IMR-90 (cell line): ENCODE data around the gene SLCO3A1. TPM values are rescaled to one million over a fixed set of nuclear protein-coding genes. Genes with fewer than 3 reads are reported as not detected.

Experiments
- ATAC-seq: fragments of 200-7000 bp; cut with Tn5 transposase; 2 replicates; pipeline ENCODE4 v1.9.1; 2020; ENCODE audit warnings: low read depth, mild to moderate bottlenecking, moderate library complexity
- BruUV-seq: library from RNA; stranded (reverse); fragments of 400-500 nt; replicated peaks from 2 replicates; lab custom pipeline; 2021; lab: Mats Ljungman, UMichigan
- CTCF ChIA-PET: fragments of 300-600 bp; formaldehyde crosslinking; extraction: SDS; loops from one replicate; lab custom pipeline; 2021; ENCODE audit warnings: antibody characterized with exemption; lab: Yijun Ruan, JAX
- POLR2A ChIA-PET: fragments of 300-600 bp; sonication (Branson Sonifier 250); formaldehyde crosslinking; loops from one replicate; lab custom pipeline; 2022; ENCODE audit warnings: antibody characterized with exemption; ENCODE audit not compliant: unreplicated experiment; lab: Charles Lee
- DNase-seq: peaks from one replicate; pipeline ENCODE4 v3.0.0; 2013
- H2AFZ ChIP-seq: replicated peaks from 2 replicates; pipeline ENCODE3; 2013; ENCODE audit warnings: low read length, mild to moderate bottlenecking; ENCODE audit not compliant: poor library complexity
- H2AK5ac ChIP-seq: 2 replicates; pipeline ENCODE4 v1.6.1; 2013; ENCODE audit warnings: low read depth, low read length, inconsistent platforms
- H2AK9ac ChIP-seq: replicated peaks from 2 replicates; pipeline ENCODE3; 2013; ENCODE audit warnings: mild to moderate bottlenecking, low read depth, low read length, moderate library complexity; ENCODE audit not compliant: poor library complexity
- H2BK120ac ChIP-seq: 2 replicates; pipeline ENCODE4 v1.6.1; 2013; ENCODE audit warnings: low read depth, low read length, inconsistent platforms
- H2BK15ac ChIP-seq: 3 replicates; pipeline ENCODE4 v1.6.1; 2013; ENCODE audit warnings: low read depth, low read length, inconsistent platforms
- H2BK20ac ChIP-seq: 2 replicates; pipeline ENCODE4 v1.6.1; 2013; ENCODE audit warnings: low read depth, mild to moderate bottlenecking, inconsistent platforms, low read length, moderate library complexity
- H2BK5ac ChIP-seq: 2 replicates; pipeline ENCODE4 v1.6.1; 2013; ENCODE audit warnings: mild to moderate bottlenecking, low read depth, low read length, inconsistent platforms; ENCODE audit not compliant: poor library complexity, severe bottlenecking
- H3K14ac ChIP-seq: replicated peaks from 2 replicates; pipeline ENCODE4 v1.6.1; 2013; ENCODE audit warnings: low read depth, low read length, inconsistent platforms
- H3K18ac ChIP-seq: 2 replicates; pipeline ENCODE4 v1.6.1; 2013; ENCODE audit warnings: low read depth, low read length, control low read depth
- H3K23ac ChIP-seq: 2 replicates; pipeline ENCODE4 v1.6.1; 2013; ENCODE audit warnings: low read depth, low read length, inconsistent platforms
- H3K27ac ChIP-seq: 2 replicates; pipeline ENCODE4 v1.5.1; 2013; ENCODE audit warnings: mild to moderate bottlenecking, control low read depth, low read length; ENCODE audit not compliant: insufficient read depth
- H3K27me3 ChIP-seq: 2 replicates; pipeline ENCODE4 v1.6.1; 2013; ENCODE audit warnings: low read length; ENCODE audit not compliant: control insufficient read depth, insufficient read depth
- H3K36me3 ChIP-seq: 2 replicates; pipeline ENCODE4 v1.6.1; 2013; ENCODE audit warnings: low read length, mixed read lengths; ENCODE audit not compliant: control insufficient read depth, insufficient read depth
- H3K4ac ChIP-seq: 2 replicates; pipeline ENCODE4 v1.6.1; 2013; ENCODE audit warnings: low read depth, low read length, inconsistent platforms
- H3K4me1 ChIP-seq: 2 replicates; pipeline ENCODE4 v1.6.1; 2013; ENCODE audit warnings: low read length, mixed read lengths; ENCODE audit not compliant: control insufficient read depth, insufficient read depth
- H3K4me2 ChIP-seq: 2 replicates; pipeline ENCODE4 v1.6.1; 2013; ENCODE audit warnings: low read depth, mild to moderate bottlenecking, control low read depth, low read length, moderate library complexity
- H3K4me3 ChIP-seq: 2 replicates; pipeline ENCODE4 v1.5.1; 2013; ENCODE audit warnings: low read depth, mild to moderate bottlenecking, control low read depth, low read length, moderate library complexity; ENCODE audit not compliant: insufficient read depth
- H3K56ac ChIP-seq: 2 replicates; pipeline ENCODE4 v1.6.1; 2013; ENCODE audit warnings: low read length, inconsistent platforms; ENCODE audit not compliant: insufficient read depth; ENCODE audit errors: extremely low read depth
- H3K79me1 ChIP-seq, 2 experiments: 2 replicates each; pipeline ENCODE4 v1.6.1; 2013; ENCODE audit warnings: low read length in 2 of 2, inconsistent platforms in 1 of 2, low read depth in 1 of 2
- H3K9ac ChIP-seq: 2 replicates; pipeline ENCODE4 v1.6.1; 2013; ENCODE audit warnings: low read depth, low read length, control low read depth
- H3K9me1 ChIP-seq: 2 replicates; pipeline ENCODE4 v1.6.1; 2013; ENCODE audit warnings: low read length, inconsistent platforms; ENCODE audit not compliant: insufficient read depth
- H3K9me3 ChIP-seq: 2 replicates; pipeline ENCODE4 v1.6.1; 2013; ENCODE audit warnings: low read length; ENCODE audit not compliant: control insufficient read depth, insufficient read depth
- H4K20me1 ChIP-seq: 2 replicates; pipeline ENCODE4 v1.6.1; 2013; ENCODE audit warnings: low read length, inconsistent platforms; ENCODE audit not compliant: insufficient read depth
- H4K5ac ChIP-seq: 2 replicates; pipeline ENCODE4 v1.6.1; 2013; ENCODE audit warnings: mild to moderate bottlenecking, low read depth, low read length, control low read depth
- H4K8ac ChIP-seq, 2 experiments: 2 replicates each; pipeline ENCODE4 v1.6.1; 2013; ENCODE audit warnings: low read depth in 2 of 2, low read length in 2 of 2, control low read depth in 1 of 2, inconsistent platforms in 1 of 2
- H4K91ac ChIP-seq: 2 replicates; pipeline ENCODE4 v1.6.1; 2013; ENCODE audit warnings: low read depth, low read length, inconsistent platforms; ENCODE audit not compliant: insufficient read depth
- BHLHE40 ChIP-seq: fragments of 150-350 bp; IDR thresholded peaks from 2 replicates; pipeline ENCODE4 v1.6.1; 2016; ENCODE audit warnings: mild to moderate bottlenecking, low read depth, low read length
- CEBPB ChIP-seq: IDR thresholded peaks from 2 replicates; pipeline ENCODE4 v1.6.1; 2012; ENCODE audit warnings: low read depth, low read length, improper control_type of control experiment
- CHD1 ChIP-seq: IDR thresholded peaks from 2 replicates; pipeline ENCODE4 v1.6.1; 2012; ENCODE audit warnings: low read depth, low read length, improper control_type of control experiment
- ELK1 ChIP-seq: fragments of 150-350 bp; IDR thresholded peaks from 2 replicates; pipeline ENCODE4 v1.6.1; 2016; ENCODE audit warnings: low read depth, mild to moderate bottlenecking, low read length, moderate library complexity, borderline replicate concordance
- FOS ChIP-seq: fragments of 150-350 bp; IDR thresholded peaks from 2 replicates; pipeline ENCODE4 v1.6.1; 2016; ENCODE audit warnings: low read depth, low read length
- MAFK ChIP-seq: IDR thresholded peaks from 2 replicates; pipeline ENCODE4 v1.6.1; 2012; ENCODE audit warnings: low read depth, low read length, improper control_type of control experiment
- NFE2L2 ChIP-seq: fragments of 150-350 bp; IDR thresholded peaks from 2 replicates; pipeline ENCODE4 v1.6.1; 2016; ENCODE audit warnings: low read depth, mild to moderate bottlenecking, low read length
- POLR2A ChIP-seq: IDR thresholded peaks from 2 replicates; pipeline ENCODE4 v1.6.1; 2012; ENCODE audit warnings: mild to moderate bottlenecking, low read depth, low read length
- RFX5 ChIP-seq: IDR thresholded peaks from 2 replicates; pipeline ENCODE4 v1.8.0; 2012; ENCODE audit warnings: low read depth, mild to moderate bottlenecking, low read length, moderate library complexity
- SMC3 ChIP-seq: fragments of 150-350 bp; IDR thresholded peaks from 2 replicates; pipeline ENCODE4 v1.6.1; 2016; ENCODE audit warnings: low read depth, mild to moderate bottlenecking, antibody characterized with exemption, low read length, moderate library complexity
- whole genome bisulfite sequencing, 2 experiments: methylation state at CpG; one replicate each; pipeline versions ENCODE4 v1.1.5 to v1.1.7; 2013; ENCODE audit warnings: missing lambda C conversion rate in 2 of 2; ENCODE audit not compliant: insufficient read length in 1 of 2; ENCODE audit errors: extremely low coverage in 2 of 2; 5-methylcytosine and 5-hydroxymethylcytosine counted together
- dilution Hi-C: fragments of 300-500 bp; cut with HindIII; formaldehyde crosslinking; loops from one replicate; pipeline ENCODE4 v1.14.3; 2018; ENCODE audit warnings: low sequenced_read_pairs; ENCODE audit not compliant: unreplicated experiment
- in situ Hi-C: fragments of 300-500 bp; cut with MboI; formaldehyde crosslinking; loops from 3 replicates; pipeline ENCODE4 v1.14.3; 2019; ENCODE audit warnings: low sequenced_read_pairs, inconsistent platforms, mixed read lengths
- intact Hi-C: fragments of 100-400 bp; cut with micrococcal nuclease; formaldehyde crosslinking; loops from 2 replicates; pipeline ENCODE4 v1.10.0; 2022
- polyA plus RNA-seq, 3 experiments: library from polyadenylated mRNA; depleted of rRNA; stranded (reverse); fragments of >200 nt; gene quantifications; 2 replicates each; pipeline ENCODE4 v1.2.3, GENCODE V29; 2012; ENCODE audit warnings: low replicate concordance in 1 of 3
- total RNA-seq: library from RNA; depleted of rRNA; stranded (reverse); fragments of >200 nt; gene quantifications from 2 replicates; pipeline ENCODE4 v1.2.3, GENCODE V29; 2012

Gene SLCO3A1
- total and polyA plus RNA-seq, 2 of the 4 experiments (the other 2 are of a cell fraction) = 4.7 to 8.1 TPM

GRCh38 chr15:92197746-92198145 is 344.2 kb downstream of the SLCO3A1 start:
- CTCF ChIA-PET = no interaction called here
- in situ Hi-C loops = no loop called here
- Histone ChIP-seq H3K4me1 (no peaks in the 10 kb centered on the region), H2BK20ac (no peak overlapping the region), H4K5ac (no peak overlapping the region), H2BK120ac (no peak overlapping the region), H4K8ac (no peak overlapping the region), H3K27me3 (no peaks in the 10 kb centered on the region), H2BK5ac (no peak overlapping the region), H3K9me1 (no peaks in the 10 kb centered on the region), H3K18ac (no peak overlapping the region), H2BK15ac (no peak overlapping the region), H3K9me3 (peaks cover 1% of the 10 kb centered on the region; the same call in 1 of the 2 replicates), H3K4ac (no peak overlapping the region), H3K4me3 (no peak overlapping the region), H3K9ac (no peak overlapping the region), H2AFZ (no peak overlapping the region), H2AK5ac (no peak overlapping the region), H3K14ac (no peak overlapping the region), H3K23ac (no peak overlapping the region), H3K27ac (no peak overlapping the region), H4K91ac (no peak overlapping the region), H2AK9ac (no peak overlapping the region), H3K36me3 (no peaks in the 10 kb centered on the region), H3K79me1 (no peaks in the 10 kb centered on the region), H3K4me2 (no peak overlapping the region), H3K56ac (no peak overlapping the region), H4K20me1 (no peaks in the 10 kb centered on the region)
- intact Hi-C loops = no loop called here
- no CpG with 5 or more reads among the region's 2 CpGs for WGBS, 2 experiments
- no peak for ATAC-seq
- dilution Hi-C loops = no loop called here
- DNase-seq = no peak
- no TSS peak for BruUV-seq
- no peak for TF ChIP-seq CHD1
- TF ChIP-seq BHLHE40 = no peak
- no peak for TF ChIP-seq ELK1
- TF ChIP-seq NFE2L2 = no peak
- TF ChIP-seq POLR2A = no peak
- no peak for TF ChIP-seq FOS
- TF ChIP-seq SMC3 = no peak
- TF ChIP-seq MAFK = no peak
- no peak for TF ChIP-seq RFX5
- no peak for TF ChIP-seq CEBPB
- POLR2A ChIA-PET = no interaction called here
